SK-N-SH treated with all-trans-retinoic acid at 6 μM for 48 hours (cell line): ENCODE measurements around the gene PPP2R2C.

ENCODE experiments used
- ATAC-seq: fragments of 200-7000 bp; cut with Tn5 transposase; 3 replicates; pipeline ENCODE4 v1.9.1; 2020; ENCODE audit warnings: mild to moderate bottlenecking, moderate library complexity
- ARNTL ChIP-seq: fragments of 450-650 bp; formaldehyde crosslinking; IDR thresholded peaks from 2 replicates; pipeline ENCODE4 v1.5.0; 2020; ENCODE audit warnings: low read depth, mild to moderate bottlenecking, moderate library complexity, borderline replicate concordance
- BACH2 ChIP-seq: fragments of 250-450 bp; sonication (Bioruptor Pico); IDR thresholded peaks from 2 replicates; pipeline ENCODE4 v1.9.0; 2021; ENCODE audit warnings: mild to moderate bottlenecking, borderline replicate concordance
- CSDC2 ChIP-seq: fragments of 250-450 bp; sonication (Bioruptor Pico); IDR thresholded peaks from 2 replicates; pipeline ENCODE4 v1.5.0; 2020; ENCODE audit warnings: mild to moderate bottlenecking, moderate library complexity
- CSRNP3 ChIP-seq: fragments of 250-450 bp; sonication (Bioruptor Pico); IDR thresholded peaks from 2 replicates; pipeline ENCODE4 v1.5.1; 2021; ENCODE audit warnings: mild to moderate bottlenecking, moderate library complexity
- ESRRG ChIP-seq: fragments of 250-450 bp; sonication (Bioruptor Pico); IDR thresholded peaks from 2 replicates; pipeline ENCODE4 v1.6.1; 2021; ENCODE audit warnings: mild to moderate bottlenecking
- GLIS3 ChIP-seq: fragments of 250-450 bp; sonication (Bioruptor Pico); IDR thresholded peaks from 2 replicates; pipeline ENCODE4 v1.5.0; 2020; ENCODE audit warnings: mild to moderate bottlenecking, moderate library complexity
- ISL1 ChIP-seq: fragments of 250-450 bp; sonication (Bioruptor Pico); IDR thresholded peaks from 2 replicates; pipeline ENCODE4 v2.1.2; 2022; ENCODE audit warnings: mild to moderate bottlenecking, moderate library complexity
- OSR1 ChIP-seq: fragments of 250-450 bp; sonication (Bioruptor Pico); IDR thresholded peaks from 2 replicates; pipeline ENCODE4 v1.8.0; 2022; ENCODE audit warnings: moderate library complexity, mild to moderate bottlenecking, inconsistent platforms
- PATZ1 ChIP-seq: fragments of 250-450 bp; sonication (Bioruptor Pico); IDR thresholded peaks from 2 replicates; pipeline ENCODE4 v1.8.0; 2020; ENCODE audit warnings: mild to moderate bottlenecking, moderate library complexity, borderline replicate concordance
- POU6F1 ChIP-seq: fragments of 250-450 bp; sonication (Bioruptor Pico); IDR thresholded peaks from 2 replicates; pipeline ENCODE4 v1.8.0; 2021; ENCODE audit warnings: low read depth, mild to moderate bottlenecking, moderate library complexity, borderline replicate concordance
- PPARA ChIP-seq: fragments of 250-450 bp; sonication (Bioruptor Pico); IDR thresholded peaks from 2 replicates; pipeline ENCODE4 v1.5.0; 2020; ENCODE audit warnings: mild to moderate bottlenecking, borderline replicate concordance
- RARB ChIP-seq: fragments of 250-450 bp; sonication (Bioruptor Pico); IDR thresholded peaks from 2 replicates; pipeline ENCODE4 v1.8.0; 2021; ENCODE audit warnings: mild to moderate bottlenecking, moderate library complexity
- SNAI2 ChIP-seq: fragments of 250-450 bp; sonication (Bioruptor Pico); IDR thresholded peaks from 2 replicates; pipeline ENCODE4 v1.5.0; 2020; ENCODE audit warnings: mild to moderate bottlenecking, moderate library complexity
- TCF4 ChIP-seq: fragments of 250-450 bp; sonication (Bioruptor Pico); IDR thresholded peaks from 2 replicates; pipeline ENCODE4 v1.8.0; 2021; ENCODE audit warnings: mild to moderate bottlenecking, moderate library complexity, borderline replicate concordance
- TOX ChIP-seq: fragments of 250-450 bp; sonication (Bioruptor Pico); IDR thresholded peaks from 2 replicates; pipeline ENCODE4 v1.8.0; 2021; ENCODE audit warnings: mild to moderate bottlenecking, moderate library complexity, borderline replicate concordance
- TSHZ2 ChIP-seq: fragments of 250-450 bp; sonication (Bioruptor Pico); IDR thresholded peaks from 2 replicates; pipeline ENCODE4 v1.5.0; 2020; ENCODE audit warnings: mild to moderate bottlenecking, moderate library complexity
- ZC3H10 ChIP-seq: fragments of 250-450 bp; sonication (Bioruptor Pico); IDR thresholded peaks from 2 replicates; pipeline ENCODE4 v1.5.1; 2021; ENCODE audit warnings: mild to moderate bottlenecking, moderate library complexity
- ZFP3 ChIP-seq: fragments of 250-450 bp; sonication (Bioruptor Pico); IDR thresholded peaks from 2 replicates; pipeline ENCODE4 v1.5.0; 2020; ENCODE audit warnings: mild to moderate bottlenecking, moderate library complexity
- ZFP30 ChIP-seq: fragments of 450-650 bp; formaldehyde crosslinking; IDR thresholded peaks from 2 replicates; pipeline ENCODE4 v1.5.0; 2022; ENCODE audit warnings: mild to moderate bottlenecking, moderate library complexity
- ZNF565 ChIP-seq: fragments of 450-650 bp; formaldehyde crosslinking; conservative IDR thresholded peaks from 2 replicates; pipeline ENCODE4 v1.5.0; 2020; ENCODE audit warnings: low read depth, mild to moderate bottlenecking, moderate library complexity
- ZNF70 ChIP-seq: fragments of 450-650 bp; formaldehyde crosslinking; IDR thresholded peaks from 2 replicates; pipeline ENCODE4 v1.5.0; 2020; ENCODE audit warnings: mild to moderate bottlenecking, moderate library complexity
- ZNF8 ChIP-seq: fragments of 450-650 bp; formaldehyde crosslinking; IDR thresholded peaks from 2 replicates; pipeline ENCODE4 v1.5.0; 2020; ENCODE audit warnings: mild to moderate bottlenecking, moderate library complexity

Gene PPP2R2C

GRCh38 chr4:6492861-6493657 lies 20.6 kb upstream of the PPP2R2C start:
- no peak for ATAC-seq
- no peak for TF ChIP-seq SNAI2 (CRISPR knock-in tag)
- no peak for TF ChIP-seq TCF4 (CRISPR knock-in tag)
- TF ChIP-seq ZFP30 (CRISPR knock-in tag) = no peak
- no peak for TF ChIP-seq ZNF70 (CRISPR knock-in tag)
- TF ChIP-seq PPARA = no peak
- TF ChIP-seq OSR1 (CRISPR knock-in tag) = no peak
- no peak for TF ChIP-seq ZNF8 (CRISPR knock-in tag)

GRCh38 chr4:6492027-6492590 lies 19.7 kb upstream of the PPP2R2C start:
- TF ChIP-seq POU6F1 = no peak
- TF ChIP-seq ZFP3 = no peak
- no peak for TF ChIP-seq PPARA
- TF ChIP-seq ISL1 = no peak
- no peak for TF ChIP-seq PATZ1 (CRISPR knock-in tag)
- TF ChIP-seq ARNTL (CRISPR knock-in tag) = no peak
- no peak for TF ChIP-seq ZFP30 (CRISPR knock-in tag)
- no peak for TF ChIP-seq TCF4 (CRISPR knock-in tag)
- TF ChIP-seq ZNF70 (CRISPR knock-in tag) = no peak
- TF ChIP-seq ESRRG (CRISPR knock-in tag) = no peak
- TF ChIP-seq OSR1 (CRISPR knock-in tag) = no peak
- TF ChIP-seq TSHZ2 (CRISPR knock-in tag) = no peak
- TF ChIP-seq GLIS3 = no peak
- no peak for TF ChIP-seq CSRNP3 (CRISPR knock-in tag)
- no peak for TF ChIP-seq CSDC2 (CRISPR knock-in tag)
- no peak for TF ChIP-seq RARB (CRISPR knock-in tag)
- TF ChIP-seq ZC3H10 (CRISPR knock-in tag) = no peak
- no peak for TF ChIP-seq SNAI2 (CRISPR knock-in tag)
- no peak for TF ChIP-seq BACH2
- TF ChIP-seq, all 23 proteins: peak for 0
- ATAC-seq = no peak

GRCh38 chr4:6491235-6491634 lies 18.8 kb upstream of the PPP2R2C start:
- TF ChIP-seq OSR1 (CRISPR knock-in tag) (no peak), SNAI2 (CRISPR knock-in tag) (no peak), ARNTL (CRISPR knock-in tag) (no peak), BACH2 (no peak), ESRRG (CRISPR knock-in tag) (no peak), ZNF565 (no peak), TCF4 (CRISPR knock-in tag) (no peak), ZNF8 (CRISPR knock-in tag) (no peak), CSRNP3 (CRISPR knock-in tag) (no peak), TOX (CRISPR knock-in tag) (no peak)

More at GRCh38 chr4:6491235-6491634, 18.8 kb upstream of the PPP2R2C start:
- ATAC-seq = no peak
